ENCODE measurements around the gene RPL39L. TPM values are rescaled to one million over a fixed set of nuclear protein-coding genes. Genes with fewer than 3 reads are reported as not detected.

The RPL39L gene
- total RNA-seq, 4 donors from 2014 or later, result 2.0 to 11.6 (median 8.2) TPM

DNA sequence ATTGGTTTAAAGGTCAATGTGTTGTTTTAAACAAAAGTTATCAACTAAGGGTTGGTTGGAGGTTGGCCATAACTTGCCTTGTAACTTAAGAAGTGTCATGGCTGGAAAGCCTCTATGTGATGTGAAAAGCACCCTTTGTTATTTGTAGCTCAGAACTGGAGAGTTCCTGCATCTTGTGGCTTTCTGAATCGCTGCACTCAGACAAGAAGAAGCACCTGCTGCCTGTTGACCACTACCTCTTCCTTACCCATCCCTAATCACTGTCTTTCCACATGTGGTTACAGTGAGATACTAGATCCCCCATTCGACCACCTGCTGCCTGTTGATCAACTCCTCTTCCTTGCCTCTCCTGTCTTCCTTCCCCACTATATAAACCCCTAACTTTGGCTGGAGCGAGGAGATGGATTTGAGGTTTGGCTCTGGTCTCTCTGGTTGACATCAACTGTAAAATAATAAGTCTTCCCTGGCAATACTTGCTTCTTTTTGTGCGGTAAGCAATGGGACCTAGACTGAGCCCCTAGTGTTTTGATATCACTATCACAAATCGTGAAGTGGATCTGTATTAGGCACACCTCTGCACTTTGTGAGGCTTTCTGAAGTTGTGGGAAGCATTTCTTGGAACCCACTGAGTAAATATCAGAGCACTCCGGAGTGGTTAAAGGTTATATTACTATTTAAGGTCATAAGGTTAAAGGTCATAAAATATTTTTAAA, 13.8 kb downstream of the RPL39L start:
- TF ChIP-seq, protein P1, sequence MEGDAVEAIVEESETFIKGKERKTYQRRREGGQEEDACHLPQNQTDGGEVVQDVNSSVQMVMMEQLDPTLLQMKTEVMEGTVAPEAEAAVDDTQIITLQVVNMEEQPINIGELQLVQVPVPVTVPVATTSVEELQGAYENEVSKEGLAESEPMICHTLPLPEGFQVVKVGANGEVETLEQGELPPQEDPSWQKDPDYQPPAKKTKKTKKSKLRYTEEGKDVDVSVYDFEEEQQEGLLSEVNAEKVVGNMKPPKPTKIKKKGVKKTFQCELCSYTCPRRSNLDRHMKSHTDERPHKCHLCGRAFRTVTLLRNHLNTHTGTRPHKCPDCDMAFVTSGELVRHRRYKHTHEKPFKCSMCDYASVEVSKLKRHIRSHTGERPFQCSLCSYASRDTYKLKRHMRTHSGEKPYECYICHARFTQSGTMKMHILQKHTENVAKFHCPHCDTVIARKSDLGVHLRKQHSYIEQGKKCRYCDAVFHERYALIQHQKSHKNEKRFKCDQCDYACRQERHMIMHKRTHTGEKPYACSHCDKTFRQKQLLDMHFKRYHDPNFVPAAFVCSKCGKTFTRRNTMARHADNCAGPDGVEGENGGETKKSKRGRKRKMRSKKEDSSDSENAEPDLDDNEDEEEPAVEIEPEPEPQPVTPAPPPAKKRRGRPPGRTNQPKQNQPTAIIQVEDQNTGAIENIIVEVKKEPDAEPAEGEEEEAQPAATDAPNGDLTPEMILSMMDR (IDR thresholded peaks at IDR 0.05), result no peak
- ATAC-seq (ENCODE audit: low FRiP score) (no peak), DNase-seq (ENCODE audit: low spot score) (no peak)

DNA sequence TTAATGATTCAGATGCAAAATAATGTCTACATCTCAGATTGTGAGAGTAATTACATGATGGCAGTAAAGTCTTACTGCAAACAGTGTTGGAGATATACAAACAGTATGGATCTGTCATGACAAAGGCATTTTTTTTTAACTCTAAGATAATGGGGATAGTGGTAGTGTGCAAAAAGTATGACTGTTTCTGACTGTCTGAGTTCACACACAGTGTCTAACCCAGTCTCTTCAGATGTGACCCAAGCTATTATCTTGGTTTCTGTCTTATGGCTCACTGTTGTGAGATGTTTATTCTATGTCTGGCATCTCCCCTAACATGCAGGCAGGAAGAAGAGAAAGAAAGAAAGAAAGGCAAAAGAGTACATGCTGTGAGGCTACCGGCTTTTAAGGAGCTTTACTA, 17.0 kb downstream of the RPL39L start:
- ATAC-seq (ENCODE audit: low FRiP score), result no peak
- no peak for DNase-seq (ENCODE audit: low spot score)
- TF ChIP-seq, protein P1 (IDR thresholded peaks at IDR 0.05), result no peak

DNA sequence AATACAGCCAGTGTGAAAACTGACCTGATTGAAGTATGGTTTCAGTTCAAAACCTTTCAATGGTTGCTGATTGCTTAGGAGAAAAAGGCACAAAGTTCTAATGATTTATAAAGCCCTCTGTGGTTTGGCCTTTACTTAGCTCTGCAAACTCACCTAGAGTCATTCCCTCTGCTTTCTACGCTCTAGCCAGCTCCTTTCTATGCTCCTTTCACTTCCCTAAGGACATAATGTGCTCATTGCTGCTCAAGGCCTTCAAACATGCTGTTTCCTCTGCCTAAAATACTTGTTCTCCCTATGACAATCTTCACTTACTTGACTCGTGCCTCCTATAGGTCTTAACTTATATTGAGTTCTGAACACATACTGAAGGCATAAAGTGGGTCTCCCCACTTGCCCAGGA, 19.0 kb downstream of the RPL39L start:
- DNase-seq (ENCODE audit: low spot score), result no peak
- TF ChIP-seq, protein P1 (IDR thresholded peaks at IDR 0.05), result no peak
- ATAC-seq (ENCODE audit: low FRiP score), result no peak

DNA sequence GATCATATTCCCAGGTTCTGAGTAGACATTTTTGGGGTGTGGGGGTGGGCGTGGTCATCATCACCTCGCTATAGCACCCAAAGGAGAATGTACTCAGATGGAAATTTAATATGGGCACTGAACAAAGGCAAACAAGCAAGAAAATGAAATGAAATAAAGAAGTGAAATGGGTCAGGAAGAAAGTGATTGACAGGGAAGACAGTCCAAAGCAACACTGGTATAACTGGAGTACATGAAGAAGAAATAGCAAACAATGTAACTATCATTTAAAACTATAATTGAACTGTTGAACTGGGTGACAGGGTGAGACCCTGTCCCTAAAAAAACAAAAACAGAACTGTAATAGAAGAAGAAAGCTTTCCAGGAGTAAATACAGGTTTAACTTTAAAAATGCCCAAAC, 24.8 kb downstream of the RPL39L start:
- TF ChIP-seq, protein P1 (IDR thresholded peaks at IDR 0.05), result no peak
- DNase-seq (ENCODE audit: low spot score) (no peak), ATAC-seq (ENCODE audit: low FRiP score) (no peak)

DNA sequence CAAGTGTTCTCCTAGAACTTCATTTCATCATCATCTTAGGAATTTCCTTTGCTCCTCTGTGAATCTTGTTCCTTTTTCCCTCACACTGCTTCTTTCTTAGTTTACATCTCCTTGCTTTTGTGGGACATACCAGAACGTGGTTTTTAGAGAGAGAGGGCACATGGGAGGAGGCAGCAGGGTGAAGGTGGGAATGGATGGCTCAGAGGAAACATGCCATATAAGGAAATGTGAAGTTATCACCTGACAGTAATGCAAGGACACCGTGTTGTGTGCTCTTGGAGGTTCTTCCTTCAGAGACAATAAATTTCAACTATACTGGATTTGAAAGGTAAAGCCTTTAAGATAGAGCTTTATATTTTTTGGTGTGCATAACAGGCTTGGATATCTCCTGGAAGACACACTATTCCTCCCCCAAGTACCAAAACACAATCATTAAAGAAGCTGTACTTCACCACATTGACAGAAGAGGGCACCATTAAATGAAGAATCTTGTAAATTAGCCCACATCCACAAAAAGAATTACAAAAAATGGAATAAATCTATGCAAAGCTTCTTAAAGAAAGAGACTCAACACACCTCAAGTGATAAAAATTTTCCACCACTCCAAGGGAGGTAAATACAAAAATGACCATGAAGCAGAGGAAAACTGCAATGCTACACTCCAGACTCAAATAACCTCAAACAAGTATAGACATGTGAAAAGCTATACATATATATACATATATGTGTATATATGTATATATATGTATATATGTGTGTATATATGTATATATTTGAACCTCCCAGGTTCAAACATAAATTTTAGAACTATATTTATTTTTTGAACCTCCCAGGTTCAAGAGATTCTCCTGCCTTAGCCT, 26.1 kb downstream of the RPL39L start:
- TF ChIP-seq, protein P1 (IDR thresholded peaks at IDR 0.05), result no peak
- DNase-seq (ENCODE audit: low spot score) (no peak), ATAC-seq (ENCODE audit: low FRiP score) (no peak)

DNA sequence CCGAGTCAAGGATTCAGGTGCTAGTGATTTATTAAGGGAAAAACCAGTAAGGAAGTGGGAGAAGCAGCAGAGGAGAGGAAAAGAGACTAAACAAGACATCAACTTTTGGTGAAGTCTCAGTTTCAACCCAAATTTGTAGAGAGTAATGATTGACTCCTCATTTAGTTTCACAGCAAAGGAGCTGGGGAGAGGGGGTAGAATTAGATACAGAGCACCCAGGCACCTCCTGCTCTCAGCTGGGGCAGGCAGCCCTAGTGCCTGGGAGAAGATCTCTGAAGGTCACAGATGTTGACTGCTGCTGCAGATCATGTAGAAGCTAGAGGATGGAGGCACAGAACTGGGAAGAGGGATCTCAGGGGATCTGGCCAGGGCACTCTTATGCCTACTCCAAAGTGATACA, 29.1 kb downstream of the RPL39L start:
- ATAC-seq (ENCODE audit: low FRiP score) (no peak), DNase-seq (ENCODE audit: low spot score) (no peak)
- TF ChIP-seq, protein P1 (IDR thresholded peaks at IDR 0.05), result no peak
